HG03575 (cell line): Measurements from ENCODE around the gene DTL.

Source experiments
- ATAC-seq: cut with Tn5 transposase; IDR thresholded peaks from one replicate; pipeline ENCODE4 v1.9.1; 2021; ENCODE audit not compliant: unreplicated experiment, insufficient number of reproducible peaks, low FRiP score; ENCODE audit errors: extremely low read depth

Gene DTL

DNA sequence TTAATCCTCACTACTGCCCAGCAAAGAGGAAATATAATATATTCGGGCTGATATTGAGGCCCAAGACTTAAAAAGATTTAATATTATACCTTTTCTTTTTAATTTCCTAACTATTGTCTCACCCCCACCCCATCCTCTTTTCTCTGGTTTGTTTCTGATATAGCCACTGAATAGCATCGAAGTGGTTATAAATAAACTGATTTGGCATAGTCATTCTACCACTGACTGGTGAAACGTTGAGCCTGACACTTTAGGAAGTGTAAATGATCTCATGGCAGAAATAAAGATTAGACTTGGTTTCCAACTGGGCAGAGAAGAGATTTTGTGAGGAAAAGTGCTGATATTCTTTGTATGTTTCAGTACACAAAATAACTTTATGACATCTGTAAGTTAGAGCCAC, 39.3 kb downstream of the DTL start:
- ATAC-seq: no peak

DNA sequence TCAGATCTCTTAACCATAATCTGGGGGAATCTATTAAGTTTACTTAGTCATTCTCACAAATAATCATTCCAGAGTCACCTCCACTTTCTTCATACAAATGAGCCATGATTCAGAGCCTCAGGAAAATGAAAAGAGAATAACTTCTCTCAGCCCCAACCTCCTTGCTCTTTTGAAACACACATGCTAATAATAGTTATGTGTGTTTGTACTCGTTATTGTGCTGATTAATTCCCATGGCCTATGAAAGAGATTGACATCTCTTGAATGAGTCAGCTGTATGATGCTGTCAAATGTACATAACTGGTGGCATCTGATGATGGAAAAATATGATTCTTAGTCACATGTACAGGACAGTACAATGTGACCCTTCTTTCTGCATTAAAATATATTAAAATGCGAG, 41.5 kb downstream of the DTL start:
- ATAC-seq: no peak

DNA sequence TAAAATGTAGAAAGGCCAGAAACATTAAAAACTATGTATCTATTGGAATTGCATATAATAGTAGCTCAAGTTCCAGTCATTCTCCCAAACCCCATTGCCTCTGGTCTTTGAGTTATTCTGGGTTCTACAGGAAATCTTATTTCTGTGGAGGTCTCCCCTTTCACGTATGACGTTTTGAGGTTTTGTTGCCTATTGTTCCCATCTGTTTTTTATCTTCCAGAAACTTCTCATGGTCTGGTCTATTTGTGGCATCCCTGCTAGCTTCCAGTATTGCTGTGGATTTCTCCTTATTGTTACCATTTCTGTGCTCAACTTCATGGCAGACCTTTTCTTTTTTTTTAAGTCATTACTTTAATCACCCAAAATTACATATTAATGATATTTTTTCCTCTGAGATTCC, 43.3 kb downstream of the DTL start:
- no peak for ATAC-seq

DNA sequence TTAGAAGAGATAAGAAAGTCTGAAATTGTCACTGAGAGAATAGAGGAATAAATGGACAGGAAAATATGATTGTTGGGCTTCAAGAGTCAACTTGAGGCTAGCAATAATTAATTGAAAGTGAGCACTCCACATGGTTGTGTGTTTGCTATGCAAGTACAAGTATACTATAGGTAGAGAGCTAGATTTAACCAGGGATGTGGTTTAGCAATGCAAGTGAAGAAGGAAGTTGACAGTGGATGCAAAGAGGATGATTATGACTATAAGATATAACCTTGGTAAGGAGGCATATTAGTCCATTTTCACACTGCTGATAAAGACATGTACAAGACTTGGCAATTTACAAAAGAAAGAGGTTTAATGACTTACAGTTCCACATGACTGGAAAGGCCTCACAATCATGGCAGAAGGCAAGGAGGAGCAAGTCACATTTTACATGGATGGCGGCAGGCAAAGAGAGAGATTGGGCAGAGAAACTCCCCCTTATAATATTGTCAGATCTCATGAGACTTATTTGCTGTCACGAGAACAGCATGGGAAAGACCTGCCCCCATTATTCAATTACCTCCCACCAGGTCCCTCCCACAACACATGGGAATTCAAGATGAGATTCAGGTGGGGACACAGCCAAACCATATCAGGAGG, 47.3 kb downstream of the DTL start:
- no peak for ATAC-seq

DNA sequence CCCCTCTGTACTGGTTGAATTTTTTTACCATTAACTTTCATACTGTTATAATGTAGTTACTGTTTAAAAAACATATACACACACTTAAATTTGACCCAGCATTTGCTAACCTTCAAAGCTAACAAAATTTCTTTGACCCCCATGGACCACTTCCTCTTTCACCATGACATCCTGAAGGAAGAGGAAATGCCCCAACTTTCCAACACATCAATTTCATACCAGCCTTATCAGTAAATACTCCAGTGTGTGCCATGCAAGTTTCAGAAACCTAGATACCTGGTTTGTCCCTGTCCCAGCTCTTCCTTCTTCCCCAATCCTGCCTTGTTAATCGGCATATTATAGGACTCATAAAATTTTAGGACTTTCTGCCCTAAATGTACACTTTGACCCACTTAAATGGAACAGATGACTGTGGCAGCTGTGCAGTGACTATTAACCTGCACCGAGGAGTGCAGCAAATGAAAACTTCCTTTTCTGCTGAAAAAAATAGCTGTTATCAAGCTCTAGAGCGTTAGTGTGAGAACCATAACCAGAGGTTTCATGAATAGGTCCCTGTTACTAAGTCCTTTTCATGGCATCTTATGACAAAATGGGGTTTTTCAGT, 54.1 kb downstream of the DTL start:
- ATAC-seq: no peak

DNA sequence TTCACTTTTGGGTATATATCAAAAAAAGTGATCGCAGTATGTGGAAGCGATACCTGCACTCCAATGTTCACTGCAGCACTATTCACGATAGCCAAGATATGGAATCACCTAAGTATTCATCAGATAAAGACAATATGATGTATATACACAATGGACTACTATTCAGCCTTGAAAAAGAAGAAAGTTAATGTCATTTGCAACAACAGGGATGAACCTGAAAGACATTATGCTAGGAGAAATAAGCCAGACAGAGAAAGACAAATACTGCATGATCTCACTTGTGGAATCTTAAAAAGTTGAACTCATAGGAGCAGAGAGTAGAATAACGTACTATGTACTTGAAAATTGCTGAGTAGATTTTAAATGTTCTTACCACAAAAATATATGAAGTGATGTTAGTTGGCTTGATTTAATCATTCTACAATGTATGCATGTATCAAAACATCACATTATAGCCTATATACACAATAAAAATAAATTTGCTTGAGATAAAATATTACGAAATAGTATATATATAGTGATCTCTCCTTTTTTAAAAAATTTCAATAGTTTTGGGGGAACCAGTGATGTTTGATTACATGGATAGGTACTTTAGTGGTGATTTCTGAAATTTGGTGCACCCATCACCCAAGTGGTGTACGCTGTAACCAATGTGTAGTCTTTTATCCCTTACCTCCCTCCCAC, 56.0 kb downstream of the DTL start:
- ATAC-seq: no peak

DNA sequence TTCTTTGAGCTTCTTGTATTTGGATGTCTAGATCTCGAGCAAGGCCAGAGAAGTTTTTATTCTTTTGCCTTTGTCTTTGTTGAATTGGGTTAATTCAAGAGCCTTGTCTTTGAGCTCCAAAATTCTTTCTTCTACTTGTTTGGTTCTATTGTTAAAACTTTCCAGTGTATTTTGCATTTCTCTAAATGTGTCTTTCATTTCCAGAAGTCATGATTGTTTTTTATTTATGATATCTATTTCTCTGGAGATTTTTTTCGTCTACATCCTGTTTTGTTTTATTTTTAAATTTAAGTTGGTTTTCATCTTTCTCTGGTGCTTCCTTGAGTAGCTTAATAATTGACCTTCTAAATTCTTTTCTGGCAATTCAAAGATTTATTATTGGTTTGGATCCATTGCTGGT, 61.8 kb downstream of the DTL start:
- no peak for ATAC-seq

DNA sequence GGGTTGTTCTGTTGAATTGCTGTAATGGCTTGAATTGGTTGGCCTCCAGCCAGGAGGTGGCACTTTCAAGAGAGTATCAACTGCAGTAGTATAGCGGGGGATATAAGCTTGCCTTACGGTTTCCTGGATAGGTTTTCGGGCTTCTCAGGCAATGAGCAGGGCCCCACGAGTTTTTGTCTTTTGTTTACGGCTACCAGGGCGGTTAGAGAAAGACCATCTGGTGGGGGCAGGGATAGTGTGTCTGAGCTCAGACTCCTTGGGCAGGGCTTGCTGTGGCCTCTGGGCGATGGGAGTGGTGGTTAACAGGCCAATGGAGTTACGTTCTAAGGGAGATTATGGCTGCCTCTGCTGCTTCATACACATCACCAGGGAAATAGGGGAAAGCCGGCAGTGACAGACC, 62.8 kb downstream of the DTL start:
- ATAC-seq: no peak

DNA sequence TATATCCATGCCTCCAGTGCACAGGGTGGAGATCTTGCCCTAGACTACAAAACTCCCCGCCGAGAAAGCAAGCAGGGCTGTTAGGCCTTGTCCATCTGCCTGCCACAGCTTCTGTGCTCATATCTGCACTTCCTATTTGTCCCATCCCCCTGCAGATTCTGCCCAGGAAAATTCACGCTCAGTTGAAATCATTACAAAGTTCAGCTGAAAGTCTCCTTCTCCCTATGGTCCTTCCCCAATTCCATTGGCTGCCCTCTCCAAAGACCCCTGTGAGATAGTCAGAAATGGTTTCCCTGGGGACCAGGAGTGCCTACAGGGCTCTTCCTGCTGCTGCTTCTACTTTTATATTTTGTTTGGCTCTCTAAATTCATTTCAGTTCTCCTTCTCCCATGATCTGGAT, 63.2 kb downstream of the DTL start:
- ATAC-seq: no peak

DNA sequence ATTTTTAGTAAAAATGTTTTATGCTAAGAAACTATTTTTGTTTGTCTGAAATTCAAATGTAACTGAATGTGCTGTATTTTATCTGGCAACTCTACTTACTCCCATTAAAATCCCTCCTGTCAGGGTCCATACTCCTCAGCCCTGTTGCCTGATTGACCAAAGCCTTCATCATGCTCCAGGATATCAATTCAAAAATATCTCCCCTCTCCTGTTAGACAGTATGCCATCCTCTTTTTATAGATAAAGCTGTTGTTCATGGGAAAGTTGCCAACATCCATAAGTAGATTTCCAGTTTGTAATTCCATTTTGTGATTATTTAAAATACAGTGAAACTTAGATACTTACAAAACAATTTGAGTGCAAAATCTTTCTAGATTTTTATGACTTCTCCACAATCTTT, 65.7 kb downstream of the DTL start:
- ATAC-seq: no peak

DNA sequence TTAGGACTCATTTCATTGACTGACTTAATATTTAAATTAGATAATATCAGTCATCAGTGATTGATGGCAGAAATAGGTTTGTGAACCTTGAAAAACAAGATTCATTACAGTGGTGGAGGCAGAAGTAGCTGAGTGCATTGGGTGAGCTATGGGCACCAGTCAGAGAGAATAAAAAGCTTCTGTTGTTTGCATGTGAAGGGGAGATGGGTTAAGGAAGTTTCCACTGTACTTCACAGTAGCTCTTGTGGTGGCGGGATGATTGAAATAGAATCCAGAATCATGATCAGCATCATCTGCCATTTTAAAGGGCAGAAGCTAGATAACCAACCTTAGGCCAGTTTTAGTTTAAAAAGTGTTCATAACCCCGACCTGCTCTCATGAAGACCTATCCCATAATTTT, 66.2 kb downstream of the DTL start:
- no peak for ATAC-seq

DNA sequence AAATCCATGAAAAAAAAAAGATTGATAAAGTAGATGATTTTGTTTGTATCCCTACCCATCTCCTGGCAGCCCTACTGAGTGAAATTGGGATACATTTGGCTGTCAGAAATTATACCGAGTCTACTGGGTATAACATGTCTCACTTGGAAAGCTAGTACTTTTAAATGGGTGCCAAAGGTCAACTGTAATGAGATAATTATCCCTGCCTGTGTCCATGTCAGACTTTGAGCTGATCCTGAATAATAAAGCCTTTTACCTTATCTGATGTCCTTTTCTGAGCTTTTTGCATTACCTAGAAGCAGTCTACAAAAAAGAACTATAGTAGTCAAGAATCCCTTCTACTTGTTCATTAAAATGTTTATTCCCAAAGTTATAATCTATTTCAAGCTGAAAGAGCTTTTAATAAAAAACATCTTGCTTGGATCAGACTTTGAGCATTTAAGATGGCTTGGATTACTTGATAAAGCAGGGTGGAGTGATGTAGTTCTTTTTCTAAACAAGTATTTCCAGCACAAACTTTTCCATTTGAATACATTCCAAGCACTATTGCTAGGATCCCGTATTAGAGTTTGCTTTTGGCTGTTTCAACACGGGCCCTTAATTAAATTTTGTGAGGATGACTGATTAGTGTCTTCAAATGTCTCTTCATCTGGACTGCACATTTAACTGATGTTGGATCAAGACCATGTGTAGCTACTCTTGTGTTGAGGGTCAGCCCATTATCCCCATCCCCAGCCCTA, 69.2 kb downstream of the DTL start:
- no peak for ATAC-seq

DNA sequence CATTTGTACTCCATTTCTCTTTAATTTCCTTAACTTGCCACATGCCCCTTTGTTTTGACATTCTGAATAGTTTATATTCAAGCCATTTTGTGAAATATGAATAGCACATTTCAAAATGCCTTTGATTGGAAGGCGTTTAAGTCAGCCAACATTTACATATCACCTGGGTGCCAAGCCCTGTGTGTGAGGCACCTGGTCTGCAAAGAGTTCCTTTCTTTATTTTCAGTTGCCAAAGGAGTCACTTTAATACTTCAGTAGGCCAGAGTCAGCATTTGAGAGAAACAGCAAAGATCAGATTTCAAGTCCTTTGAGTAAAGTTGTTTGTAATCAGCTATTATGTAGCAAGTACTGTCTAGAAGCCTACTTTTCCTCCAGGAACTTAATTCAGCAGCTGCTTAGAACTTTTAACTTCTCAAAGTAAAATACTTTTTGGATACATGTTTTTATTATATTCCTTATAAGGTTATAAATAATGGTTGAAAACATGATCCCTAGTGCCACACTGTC, 70.8 kb downstream of the DTL start:
- ATAC-seq: no peak

DNA sequence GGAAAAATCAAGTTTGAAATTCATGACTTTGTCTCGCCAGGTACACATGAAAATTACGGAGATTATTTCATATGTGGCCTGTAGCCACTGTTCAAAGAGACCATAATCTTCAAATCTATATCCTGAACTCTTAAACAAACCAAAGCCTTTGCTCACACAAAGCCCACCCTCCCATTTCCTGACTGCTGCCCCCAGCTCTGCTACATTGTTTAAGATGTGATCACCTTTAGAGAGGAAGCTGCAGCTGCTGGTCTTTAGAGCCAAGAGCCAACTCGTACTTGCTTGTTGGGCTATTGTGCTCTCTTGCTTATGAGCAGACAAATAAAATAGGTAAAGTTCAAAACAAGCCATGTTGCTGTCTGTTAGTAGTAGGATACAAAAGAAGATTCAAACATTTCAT, 71.9 kb downstream of the DTL start:
- ATAC-seq: no peak

DNA sequence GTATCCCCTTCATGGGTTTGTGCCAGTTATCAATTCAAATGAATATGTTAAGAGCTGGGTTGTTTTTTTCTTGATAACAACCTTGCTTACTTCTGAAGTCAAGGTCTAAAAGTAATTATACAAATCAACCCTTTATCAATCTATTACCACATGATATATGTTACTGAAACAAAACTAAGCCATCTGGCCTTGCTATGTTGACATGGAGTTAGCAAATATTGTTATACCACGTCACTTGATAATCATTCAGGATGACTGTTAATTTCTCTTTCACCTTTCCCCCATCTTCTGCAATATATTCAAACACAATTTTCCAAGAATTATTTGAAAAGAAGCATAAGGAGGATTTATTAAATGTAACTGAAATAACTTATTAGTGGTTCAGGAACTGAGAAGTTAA, 72.6 kb downstream of the DTL start:
- no peak for ATAC-seq

DNA sequence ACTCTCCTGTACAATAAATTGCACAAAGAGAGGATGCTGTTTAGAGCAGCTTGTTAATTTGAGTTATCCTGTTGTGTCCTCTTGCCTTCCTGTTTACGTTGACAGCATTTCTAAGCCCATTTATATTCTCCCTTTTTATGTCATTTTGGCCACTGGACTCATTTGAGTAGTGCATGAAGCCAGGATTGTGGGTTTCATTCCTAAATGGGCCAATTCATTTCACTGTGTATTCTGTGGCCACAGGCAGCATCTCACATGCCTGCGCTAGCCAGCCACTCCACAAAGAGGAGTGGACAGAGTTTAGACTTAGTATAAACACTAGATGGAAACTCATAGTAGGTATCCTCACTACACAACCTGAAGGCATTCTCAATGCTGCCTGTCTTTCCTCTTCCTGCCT, 73.4 kb downstream of the DTL start:
- no peak for ATAC-seq

DNA sequence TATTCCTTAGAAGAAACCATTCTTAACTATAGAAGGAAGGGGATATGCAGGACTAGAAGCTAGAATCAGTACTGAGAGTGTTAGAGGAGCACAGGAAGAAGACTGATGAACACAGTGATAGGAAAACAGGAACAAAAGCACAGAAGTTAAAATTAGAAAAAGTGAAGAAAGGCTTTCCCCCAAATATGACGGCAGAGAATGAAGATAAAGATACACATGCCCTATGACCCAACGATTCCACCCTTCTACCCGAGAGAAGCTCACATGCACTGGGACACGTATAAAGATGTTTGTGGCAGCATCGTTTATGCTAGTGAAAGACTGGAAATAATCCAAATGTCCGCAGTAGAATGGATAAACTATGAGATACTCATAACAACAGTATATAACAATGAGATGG, 74.2 kb downstream of the DTL start:
- ATAC-seq: no peak

DNA sequence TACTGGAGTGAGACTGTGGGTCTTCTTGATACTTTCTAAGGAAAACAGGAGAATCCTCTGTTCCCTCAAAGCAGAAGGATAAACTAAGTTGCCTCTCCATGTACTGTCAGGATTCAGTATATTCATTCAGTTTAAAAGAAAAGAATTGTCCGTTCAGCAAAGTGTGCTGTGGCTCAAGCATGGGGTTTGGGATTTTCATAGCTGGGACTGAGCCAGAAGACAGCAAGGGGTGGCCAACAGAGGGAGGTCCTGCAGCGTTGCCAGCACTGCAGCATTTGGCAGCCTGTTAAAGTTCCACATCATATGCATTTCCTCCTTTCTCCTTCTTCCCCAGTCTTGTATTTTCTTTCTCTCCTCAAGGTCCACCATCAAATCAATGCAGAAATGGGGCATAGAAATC, 75.1 kb downstream of the DTL start:
- ATAC-seq: no peak

DNA sequence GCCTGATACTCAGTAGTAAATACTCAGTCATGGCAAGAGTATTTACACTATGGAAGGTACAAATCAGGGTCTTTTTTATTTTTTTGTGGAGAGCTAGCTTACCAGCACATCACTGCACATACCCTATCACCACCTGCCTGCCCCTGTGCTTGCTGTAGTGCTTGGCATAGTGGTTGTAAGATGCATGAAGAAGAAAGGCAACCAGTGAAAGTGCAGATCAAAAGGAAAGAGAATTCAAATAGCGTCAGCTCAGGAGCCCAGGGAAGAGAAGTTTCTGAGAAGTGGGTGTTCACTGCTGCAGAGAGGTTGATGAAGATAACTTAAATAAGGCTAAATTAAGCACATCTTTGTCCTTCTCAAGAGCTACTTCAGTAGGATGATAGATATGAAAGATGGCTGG, 76.0 kb downstream of the DTL start:
- no peak for ATAC-seq

DNA sequence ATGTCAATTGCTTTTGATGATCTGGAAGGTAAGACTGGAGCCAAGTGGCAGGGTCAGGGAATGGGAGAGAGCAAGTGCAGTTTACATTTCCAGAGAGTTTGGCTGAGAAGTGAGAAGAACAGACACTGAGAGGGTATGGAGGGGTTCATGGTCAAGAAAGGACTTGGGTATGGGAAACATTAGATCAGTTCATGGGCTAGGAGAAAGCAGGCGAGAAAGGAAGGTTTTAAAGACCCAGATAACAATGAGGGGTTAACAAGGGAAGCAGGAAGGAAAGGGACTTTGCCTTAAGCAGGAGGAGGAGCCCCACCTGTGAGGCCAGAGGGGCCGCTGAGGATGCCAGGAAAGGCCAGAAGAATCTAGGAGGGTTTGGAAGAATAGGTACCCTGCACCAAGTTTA, 78.2 kb downstream of the DTL start:
- ATAC-seq: no peak
